Glomerular endothelial cell (primary cell): Measurements from ENCODE around the gene EIF2AK3. TPM values are rescaled to one million over a fixed set of nuclear protein-coding genes. Genes with fewer than 3 reads are reported as not detected.
"Not testable (repeated sequence)": the region's sequence is repeated elsewhere in the genome, so short reads cannot be mapped to it uniquely, and the experiment has no call there.

Source experiments
- DNase-seq: peaks from one replicate; pipeline ENCODE4 v3.0.0-alpha.2; 2011; ENCODE audit warnings: low read depth, low spot score; ENCODE audit errors: extremely low read depth
- total RNA-seq: library from RNA; depleted of rRNA; stranded (reverse); fragments of >200 nt; gene quantifications from 2 replicates; pipeline ENCODE4 v1.2.3, GENCODE V29; 2015

Gene EIF2AK3
- total RNA-seq, 1 donor from 2014 or later: 29.8 TPM

GRCh38 chr2:88599527-88599926 is 27.7 kb downstream of the EIF2AK3 start:
- DNase-seq: no peak

DNA sequence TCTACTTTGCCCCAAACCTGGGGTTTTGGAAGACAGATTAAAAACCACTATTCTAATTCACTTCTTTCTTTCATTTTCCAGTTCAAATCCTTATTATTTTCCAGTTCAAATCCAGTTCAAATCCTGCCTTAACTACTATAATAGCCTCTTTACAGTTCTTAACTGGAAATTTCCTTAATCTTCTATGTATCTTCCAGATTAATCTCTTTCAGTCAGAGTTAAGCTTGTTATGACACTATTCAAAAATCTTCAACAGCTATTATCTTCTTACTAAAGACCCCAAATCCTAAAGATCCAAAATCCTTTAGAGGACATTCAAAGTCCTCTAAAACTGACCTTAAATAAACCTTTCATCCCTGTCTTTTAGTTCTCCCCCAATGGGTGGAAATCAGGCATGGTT is 30.1 kb downstream of the EIF2AK3 start:
- no peak for DNase-seq

- no peak for DNase-seq
These were observed 31.0 kb downstream of the EIF2AK3 start for GRCh38 chr2:88596141-88596830.

DNA sequence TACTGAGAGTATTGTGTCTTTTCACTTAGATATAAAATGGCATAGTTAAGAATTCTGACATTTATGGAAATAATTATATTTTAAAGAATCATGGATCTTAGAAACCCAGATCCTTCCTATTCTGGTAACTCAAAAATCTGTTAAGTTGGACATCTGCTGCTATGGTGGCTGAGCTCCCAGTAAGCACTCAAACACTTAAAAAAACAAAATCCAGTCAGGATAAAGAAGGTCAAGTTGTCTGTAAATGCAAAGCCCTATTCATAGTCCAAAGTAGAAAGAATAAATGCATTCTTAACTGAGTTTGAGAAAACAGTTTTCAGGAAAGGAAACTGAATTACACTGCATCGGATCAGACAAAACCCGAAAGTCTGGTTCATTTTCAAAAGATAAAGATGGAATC is 35.6 kb downstream of the EIF2AK3 start:
- DNase-seq: no peak

DNA sequence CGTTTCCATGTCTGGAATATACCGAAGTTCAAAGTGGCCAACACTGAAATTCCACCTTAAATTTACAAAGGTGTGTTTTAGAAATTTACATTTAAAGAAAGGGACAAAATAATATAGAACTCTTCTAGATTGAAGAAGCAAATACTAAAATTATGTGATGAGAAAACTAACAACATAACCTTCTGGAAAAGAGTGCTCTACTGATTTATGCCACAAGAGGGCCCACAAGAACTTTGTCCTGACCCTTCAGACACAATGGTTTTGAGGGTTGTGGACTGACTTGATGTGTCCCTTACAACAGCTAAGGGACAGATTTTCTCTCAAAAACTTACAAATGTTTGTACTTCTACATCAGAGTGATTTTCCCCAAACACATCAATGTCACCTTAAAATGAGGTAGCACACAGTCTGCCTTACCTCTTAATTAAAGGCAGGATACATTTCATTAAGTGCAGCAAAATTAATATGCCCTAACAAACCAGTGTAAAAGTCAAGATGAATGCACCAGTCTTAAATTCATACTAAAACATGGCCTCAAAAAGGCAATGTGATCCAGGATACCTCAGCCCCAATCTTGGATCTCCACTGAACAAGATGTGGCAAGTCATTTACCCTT is 36.2 kb downstream of the EIF2AK3 start:
- peak; percentile 36 for DNase-seq

DNA sequence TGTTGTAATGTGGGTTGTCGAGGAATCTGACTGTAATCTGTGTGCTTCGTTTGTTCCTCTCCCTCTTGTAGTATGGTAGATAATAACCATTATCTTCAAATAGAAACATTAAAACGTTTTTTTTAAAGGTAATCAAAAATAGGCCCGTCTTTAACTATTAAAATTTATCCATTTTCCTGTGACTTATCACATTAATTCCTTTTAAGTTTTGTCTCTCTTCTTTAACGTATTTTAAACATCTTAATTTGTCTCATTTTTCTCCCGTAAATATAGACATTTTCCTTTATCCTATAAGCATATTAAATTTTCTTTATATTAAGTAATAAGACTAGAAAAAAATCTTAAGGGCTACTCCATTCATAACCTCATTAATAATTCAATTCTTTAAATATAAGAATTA is 41.3 kb downstream of the EIF2AK3 start:
- DNase-seq: no peak

DNA sequence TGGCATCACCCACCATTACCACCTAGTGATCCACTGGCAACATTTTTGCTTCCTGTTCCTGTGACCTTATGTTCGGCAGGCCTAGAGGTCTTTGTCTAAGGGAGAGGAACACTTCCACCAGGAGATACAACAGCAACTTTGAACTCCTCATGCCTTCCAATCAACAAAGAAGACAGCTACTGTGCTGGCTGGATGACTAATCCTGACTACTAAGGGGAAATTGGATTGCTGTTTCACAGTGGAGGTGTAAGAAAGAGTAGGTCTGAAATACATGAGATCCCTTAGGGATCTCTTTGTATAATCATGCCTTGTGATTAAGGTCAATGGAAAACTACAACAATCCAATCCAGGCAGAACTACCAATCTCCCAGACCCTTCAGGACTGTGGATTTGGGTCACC is 45.2 kb downstream of the EIF2AK3 start:
- no peak for DNase-seq

DNA sequence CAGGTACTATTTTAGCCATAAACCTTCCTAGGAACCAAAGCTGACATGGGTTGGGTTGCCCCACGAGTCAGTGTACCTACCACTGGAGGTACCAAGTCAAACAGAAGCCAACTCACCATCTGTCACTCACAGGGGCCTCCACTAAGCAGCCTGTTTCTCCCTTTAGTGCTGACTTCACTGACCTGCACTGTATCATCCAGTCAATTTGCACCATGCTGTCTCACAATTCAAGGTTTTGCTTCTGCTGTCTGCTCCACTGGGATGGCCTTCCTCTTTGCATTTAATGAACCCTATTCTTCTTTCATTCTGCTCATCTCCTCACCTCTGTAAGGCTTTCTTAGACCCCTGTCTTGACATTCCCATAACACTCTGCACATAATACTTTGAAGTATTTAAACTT is 47.2 kb downstream of the EIF2AK3 start:
- DNase-seq: no peak

DNA sequence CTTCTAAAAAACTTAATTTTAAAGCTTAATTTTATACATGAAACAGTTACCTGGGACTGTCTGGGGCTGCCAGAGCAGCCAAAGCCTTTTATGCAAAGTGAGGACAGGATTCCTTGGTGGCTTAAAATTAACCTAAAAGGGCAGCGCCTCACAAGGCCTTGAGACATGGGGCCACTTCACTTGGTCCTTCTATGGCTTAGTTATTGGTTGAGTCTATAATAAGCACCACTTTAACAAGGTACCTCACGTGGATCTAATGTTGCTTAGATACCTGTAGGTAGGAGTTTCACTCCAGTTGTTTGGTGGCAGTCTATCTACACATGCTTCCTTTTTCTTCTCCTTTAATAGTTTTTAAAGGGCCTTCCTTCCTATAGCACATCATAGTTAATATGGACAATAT is 51.6 kb downstream of the EIF2AK3 start:
- no peak for DNase-seq

DNA sequence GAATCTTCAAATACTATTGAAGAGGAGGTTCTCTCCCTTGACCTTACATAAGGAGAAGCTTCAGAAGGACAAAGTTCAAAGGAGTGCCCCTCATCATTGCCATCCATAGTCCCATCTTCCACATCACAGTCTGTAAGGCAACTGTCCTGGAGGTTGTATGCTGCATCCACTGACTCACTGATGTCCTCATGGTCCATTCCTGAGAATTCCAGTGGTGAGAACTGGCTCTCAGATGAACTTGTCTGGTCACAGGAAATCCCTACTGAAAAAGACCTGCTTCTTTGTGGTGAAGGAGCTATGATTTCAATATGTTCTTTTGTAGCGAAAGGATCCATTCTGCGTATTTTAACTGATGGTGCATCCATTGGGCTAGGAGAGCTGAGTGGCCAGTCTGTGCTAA is 52.2 kb downstream of the EIF2AK3 start:
- DNase-seq: no peak

DNA sequence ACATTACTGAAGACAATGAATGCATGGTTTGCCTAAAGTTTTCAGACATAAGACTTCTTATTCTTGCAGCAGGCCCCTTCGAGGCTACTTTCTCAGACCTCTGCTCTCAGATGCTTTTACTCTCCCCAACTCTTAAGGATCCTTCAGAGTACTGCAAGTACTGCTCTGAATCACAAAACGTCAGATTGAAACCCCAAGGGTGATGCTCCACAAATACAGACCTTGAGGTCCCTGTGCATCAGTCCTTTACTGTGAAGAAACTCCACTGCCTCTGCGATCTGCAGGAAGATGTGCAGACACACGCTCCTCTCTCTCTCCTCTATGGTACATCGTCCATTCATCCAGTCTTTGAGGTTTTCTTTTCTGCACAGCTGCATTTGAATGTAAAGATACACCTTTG is 52.8 kb downstream of the EIF2AK3 start:
- DNase-seq: no peak

DNA sequence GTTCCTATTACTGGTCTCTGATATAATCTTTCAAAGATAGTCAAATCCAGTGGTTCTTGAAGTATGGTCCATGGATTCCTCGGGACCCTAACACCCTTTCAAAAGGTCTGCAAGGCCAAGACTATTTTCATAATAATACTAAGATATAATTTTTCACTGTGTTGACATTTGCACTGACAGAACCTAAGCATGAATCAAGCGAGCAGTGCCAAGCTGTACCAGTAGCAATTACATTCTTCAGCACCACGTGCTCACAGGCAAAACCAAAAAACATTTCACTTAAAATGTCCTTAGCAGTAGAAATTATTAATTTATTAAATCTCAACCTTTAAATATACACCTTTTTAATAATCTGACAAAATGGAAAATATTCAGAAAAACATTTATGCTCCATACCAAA is 59.1 kb downstream of the EIF2AK3 start:
- no peak for DNase-seq

DNA sequence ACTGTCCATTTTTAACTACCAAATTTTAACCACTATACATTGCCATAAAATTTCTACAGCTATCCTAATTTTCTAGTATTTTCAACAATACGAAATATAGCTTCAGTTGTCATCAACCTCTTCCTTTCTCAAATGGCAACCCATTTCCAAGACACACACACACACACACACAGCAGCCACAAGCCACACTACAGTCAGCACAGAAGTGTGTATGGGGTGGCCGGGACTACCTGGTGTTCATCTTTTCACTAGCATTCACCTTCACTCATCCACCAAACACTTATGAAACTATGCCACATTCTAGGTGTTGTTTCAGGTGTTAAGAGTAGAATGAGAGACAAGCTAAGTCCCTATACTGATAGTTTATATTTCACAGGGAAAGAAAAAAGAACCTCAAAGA is 62.9 kb downstream of the EIF2AK3 start:
- no peak for DNase-seq

DNA sequence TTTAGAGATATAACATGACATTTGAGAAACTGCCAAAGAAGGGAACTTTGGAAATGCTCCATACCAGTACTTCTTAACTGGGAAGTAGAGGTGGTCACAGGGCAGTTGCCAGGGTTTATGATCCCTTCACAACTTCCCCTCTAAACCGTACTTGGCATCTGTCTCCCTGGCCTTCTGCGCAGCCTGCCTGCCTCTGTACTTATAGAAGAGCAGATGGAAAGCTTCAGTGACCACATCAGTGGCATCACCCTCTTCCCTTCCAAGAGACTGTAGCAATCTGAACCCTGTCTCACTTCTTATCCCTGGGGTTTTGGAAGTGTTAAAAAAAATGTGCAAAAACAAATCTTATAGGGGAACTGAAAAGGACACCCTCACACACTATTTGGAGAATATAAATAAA is 64.1 kb downstream of the EIF2AK3 start:
- no peak for DNase-seq

DNA sequence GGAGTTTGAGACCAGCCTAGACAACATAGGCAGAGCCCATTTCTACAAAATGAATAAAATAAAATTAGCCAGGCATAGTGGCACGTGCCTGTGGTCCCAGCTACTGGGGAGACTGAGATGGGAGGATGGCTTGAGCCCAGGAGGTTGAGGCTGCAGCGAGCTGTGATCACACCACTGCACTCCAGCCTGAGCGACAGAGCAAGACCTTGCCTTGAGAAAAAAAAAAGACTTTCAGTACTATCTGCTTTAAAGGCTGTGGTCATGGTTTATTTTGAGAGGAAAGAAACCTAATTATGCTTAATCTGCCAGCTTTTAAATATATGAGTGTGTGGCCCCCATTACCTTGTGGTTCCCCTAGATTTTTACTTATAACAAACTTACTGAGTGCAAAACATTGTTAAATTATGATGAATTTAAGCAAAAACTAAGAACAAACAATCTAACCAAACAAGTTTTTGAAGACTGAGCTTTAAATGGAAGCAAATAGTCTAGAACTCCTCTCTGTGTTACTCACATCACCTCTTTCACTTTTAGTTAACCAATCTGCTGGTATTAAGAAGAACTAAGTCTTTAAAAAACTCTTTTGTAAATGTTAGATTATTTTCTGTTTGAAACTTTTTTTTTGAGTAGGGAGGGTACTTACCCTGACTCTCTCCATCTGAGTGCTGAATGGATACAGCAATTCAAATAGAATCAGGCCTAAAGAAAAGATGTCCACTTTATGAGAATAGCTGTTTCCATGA is 65.4 kb downstream of the EIF2AK3 start:
- no peak for DNase-seq

DNA sequence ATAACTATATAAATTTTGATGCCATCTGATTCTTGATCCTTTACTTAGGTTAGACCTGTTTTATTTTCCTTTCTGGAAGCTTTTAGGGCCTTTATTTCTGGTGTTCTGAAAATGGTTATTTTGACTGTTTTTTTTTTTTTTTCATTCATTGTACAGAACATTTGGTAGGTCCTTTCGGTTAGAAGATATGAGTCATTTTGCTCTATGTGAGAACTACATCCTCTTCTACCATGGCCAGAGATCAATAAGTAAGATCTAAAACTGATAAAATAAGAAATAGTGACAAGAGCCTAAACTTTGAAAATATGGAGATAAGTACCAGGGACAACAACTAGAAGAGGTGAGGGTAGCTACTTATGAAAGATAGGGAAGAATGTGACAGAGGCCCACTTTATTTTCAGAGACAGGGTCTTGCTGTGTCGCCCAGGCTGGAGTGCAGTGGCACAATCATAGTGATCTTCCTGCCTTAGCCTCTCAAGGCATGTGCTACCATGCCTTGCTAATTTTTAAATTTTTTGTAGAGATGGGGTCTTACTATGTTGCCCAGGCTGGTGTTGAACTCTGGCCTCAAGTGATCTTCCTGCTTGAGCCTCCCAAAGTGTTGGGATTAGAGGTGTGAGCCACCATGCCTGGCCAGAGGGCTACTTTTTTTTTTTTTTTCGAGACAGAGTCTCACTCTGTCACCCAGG is 66.5 kb downstream of the EIF2AK3 start:
- no peak for DNase-seq

DNA sequence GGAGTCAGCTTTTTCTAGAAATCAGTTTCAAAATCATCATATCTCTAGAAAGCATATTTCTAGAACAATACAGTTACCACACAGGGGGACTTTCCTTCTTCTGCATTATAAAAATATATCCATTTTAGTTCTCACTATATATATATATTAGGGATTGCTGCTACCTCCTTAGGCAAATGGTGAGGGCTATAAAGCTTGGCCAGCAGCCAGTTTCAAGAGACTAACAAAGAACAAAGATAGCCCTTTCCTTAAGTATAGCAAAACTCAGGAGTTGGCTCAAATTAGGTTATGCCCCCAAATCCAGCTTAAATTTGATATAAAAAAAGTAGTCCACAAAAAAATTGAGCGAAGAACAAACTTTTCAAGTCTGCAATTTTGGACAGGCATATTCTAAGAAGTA is 70.0 kb downstream of the EIF2AK3 start:
- DNase-seq: no peak

- DNase-seq: no peak
These were observed 71.2 kb downstream of the EIF2AK3 start for GRCh38 chr2:88556026-88556425.

DNA sequence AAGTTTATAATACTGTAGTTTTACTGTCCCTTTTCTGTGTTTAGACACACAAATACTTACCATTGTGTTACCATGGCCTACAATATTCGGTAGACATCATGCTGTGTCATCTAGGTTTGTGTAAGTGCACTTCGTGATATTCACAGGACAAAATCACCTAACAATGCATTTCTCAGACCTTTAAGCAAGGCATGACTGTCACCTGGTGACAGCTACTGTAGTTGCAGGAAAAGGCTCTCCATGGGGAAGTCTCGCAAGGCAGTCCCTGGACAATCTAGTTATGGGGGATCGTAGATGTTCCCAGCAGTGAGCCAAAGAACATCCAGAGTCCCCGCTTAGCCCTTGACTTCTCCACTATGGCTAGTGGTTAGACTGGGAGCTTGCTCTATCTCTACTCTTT is 73.1 kb downstream of the EIF2AK3 start:
- DNase-seq: no peak

GRCh38 chr2:88549616-88550292 is 77.5 kb downstream of the EIF2AK3 start:
- DNase-seq: no peak

DNA sequence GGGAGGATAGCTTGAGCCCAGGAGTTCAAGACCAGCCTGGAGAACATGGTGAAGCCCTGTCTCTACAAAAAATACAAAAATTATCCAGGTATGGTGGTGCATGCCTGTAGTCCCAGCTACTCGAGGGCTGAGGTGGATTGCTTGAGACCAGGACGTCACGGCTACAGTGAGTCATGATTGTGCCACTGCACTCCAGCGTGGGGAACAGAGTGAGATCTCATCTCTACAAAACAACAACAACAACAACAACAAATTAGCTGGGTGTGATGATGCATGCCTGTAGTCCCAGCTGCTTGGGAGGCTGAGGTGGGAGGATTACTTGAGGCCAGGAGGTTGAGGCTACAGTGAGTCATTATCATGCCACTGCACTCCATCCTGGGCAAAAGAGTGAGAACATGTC is 81.0 kb downstream of the EIF2AK3 start:
- not testable (repeated sequence) for DNase-seq
